Neural progenitor cell (in vitro differentiated cells): Measurements from ENCODE around the gene RNF11.

Experiments
- CTCF ChIP-seq: fragments of 200-600 bp; sonication (generic); IDR thresholded peaks from 2 replicates; pipeline ENCODE4 v1.5.1; 2017; ENCODE audit warnings: antibody characterized with exemption, mild to moderate bottlenecking
- EZH2 ChIP-seq: fragments of 200-600 bp; sonication (generic); IDR thresholded peaks from 2 replicates; pipeline ENCODE4 v1.6.1; 2017; ENCODE audit warnings: antibody characterized with exemption, mild to moderate bottlenecking, moderate library complexity
- EZH2phosphoT487 ChIP-seq: fragments of 200-600 bp; sonication (generic); IDR thresholded peaks from 2 replicates; pipeline ENCODE4 v1.6.1; 2017; ENCODE audit warnings: antibody characterized with exemption

- TF ChIP-seq CTCF: no peak
- no peak for TF ChIP-seq EZH2
- TF ChIP-seq EZH2phosphoT487: no peak
Observed at GRCh38 chr1:51303315-51303714, 67.2 kb downstream of the RNF11 start.
